ENCODE measurements around the gene TTLL5.

TTLL5 gene

GRCh38 chr14:75876530-75876929 is 215.5 kb downstream of the TTLL5 start:
- DNase-seq: no peak

GRCh38 chr14:75877292-75877691 is 216.2 kb downstream of the TTLL5 start:
- no peak for DNase-seq

- DNase-seq: no peak
These were observed 216.8 kb downstream of the TTLL5 start for GRCh38 chr14:75877884-75878283.

GRCh38 chr14:75879031-75879430 is 218.0 kb downstream of the TTLL5 start:
- no peak for DNase-seq

GRCh38 chr14:75880512-75880911 is 219.5 kb downstream of the TTLL5 start:
- DNase-seq: no peak

GRCh38 chr14:75881994-75882393 is 220.9 kb downstream of the TTLL5 start:
- no peak for DNase-seq

GRCh38 chr14:75884198-75884611 is 223.2 kb downstream of the TTLL5 start:
- DNase-seq: no peak

- DNase-seq: no peak
These were observed 224.8 kb downstream of the TTLL5 start for GRCh38 chr14:75885829-75886228.

- DNase-seq: no peak
These were observed 225.7 kb downstream of the TTLL5 start for GRCh38 chr14:75886636-75887348.

- DNase-seq: no peak
These were observed 227.9 kb downstream of the TTLL5 start for GRCh38 chr14:75888945-75889344.

GRCh38 chr14:75896341-75896740 is 235.3 kb downstream of the TTLL5 start:
- no peak for DNase-seq

- DNase-seq: no peak
These were observed 243.3 kb downstream of the TTLL5 start for GRCh38 chr14:75904311-75904710.

- DNase-seq: no peak
These were observed 244.3 kb downstream of the TTLL5 start for GRCh38 chr14:75905147-75905904.

- DNase-seq: no peak
These were observed 245.2 kb downstream of the TTLL5 start for GRCh38 chr14:75906228-75906627.

- DNase-seq: peak; percentile 74
These were observed 245.7 kb downstream of the TTLL5 start for GRCh38 chr14:75906680-75907280.

GRCh38 chr14:75907756-75908359 is 246.8 kb downstream of the TTLL5 start:
- DNase-seq: no peak

- DNase-seq: no peak
These were observed 248.6 kb downstream of the TTLL5 start for GRCh38 chr14:75909630-75910029.

- no peak for DNase-seq
These were observed 249.0 kb downstream of the TTLL5 start for GRCh38 chr14:75910048-75910447.

- no peak for DNase-seq
These were observed 250.8 kb downstream of the TTLL5 start for GRCh38 chr14:75911883-75912282.

- DNase-seq: no peak
These were observed 252.1 kb downstream of the TTLL5 start for GRCh38 chr14:75913183-75913582.

- no peak for DNase-seq
These were observed 254.0 kb downstream of the TTLL5 start for GRCh38 chr14:75915045-75915444.

- DNase-seq: no peak
These were observed 256.4 kb downstream of the TTLL5 start for GRCh38 chr14:75917322-75917945.

GRCh38 chr14:75917946-75918335 is 256.9 kb downstream of the TTLL5 start:
- DNase-seq: no peak

Data from stimulated activated CD4-positive, alpha-beta T cell treated with anti-CD3 and anti-CD28 coated beads, Interleukin-4, amount 100 ng/mL, for 24 hours (primary cell).